Skin of body (tissue), 2 donors: Measurements from ENCODE around the gene MALSU1. TPM values are rescaled to one million over a fixed set of nuclear protein-coding genes. Genes with fewer than 3 reads are reported as not detected.

ENCODE experiments used
- DNase-seq: peaks from one replicate; lab custom pipeline; 2025; lab: John Stamatoyannopoulos, UW
- total RNA-seq: library from RNA; depleted of rRNA; stranded (reverse); fragments of >200 nt; gene quantifications from one replicate; pipeline ENCODE4 v1.2.3, GENCODE V29; 2014

The MALSU1 gene
- 41.6 TPM for total RNA-seq

DNA sequence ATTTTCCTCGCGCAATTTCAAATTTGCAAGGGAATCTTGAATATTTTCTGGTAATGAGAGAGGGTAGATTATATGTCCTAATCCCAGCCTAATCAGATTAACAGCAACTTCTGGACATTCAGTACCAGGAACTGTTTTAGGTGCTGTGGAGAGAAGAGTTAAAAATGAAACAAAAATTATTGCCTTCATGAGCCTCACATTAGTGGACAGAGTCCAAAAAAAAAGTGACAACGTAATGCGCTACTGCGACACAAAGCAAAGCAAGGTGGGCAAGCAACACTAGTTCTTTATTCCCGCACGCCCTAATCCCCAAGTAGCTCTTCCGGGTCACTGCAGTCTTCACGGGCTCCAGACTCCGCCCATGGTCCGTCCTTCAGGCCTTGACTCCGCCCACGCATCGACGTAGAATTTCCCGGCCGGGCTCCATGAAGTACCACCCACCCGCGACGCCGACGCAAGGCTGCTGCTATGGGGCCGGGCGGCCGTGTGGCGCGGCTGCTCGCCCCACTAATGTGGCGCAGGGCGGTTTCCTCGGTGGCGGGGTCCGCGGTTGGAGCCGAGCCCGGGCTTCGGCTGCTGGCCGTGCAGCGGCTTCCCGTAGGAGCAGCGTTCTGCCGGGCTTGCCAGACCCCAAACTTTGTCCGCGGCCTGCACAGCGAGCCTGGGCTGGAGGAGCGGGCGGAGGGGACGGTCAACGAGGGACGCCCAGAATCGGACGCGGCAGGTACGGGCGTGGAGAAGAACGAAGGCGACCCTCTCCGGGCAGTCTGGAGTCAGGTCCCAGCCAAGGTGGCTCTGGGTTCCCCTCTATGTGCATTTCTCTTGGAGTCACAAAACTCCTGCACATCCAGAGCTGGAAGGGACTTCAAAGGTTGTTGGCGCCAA, at the start of gene MALSU1:
TSS of gene MALSU1 (plus strand) at position 455 of the 885 bp plus-strand sequence. CDS start at position 469, 14 bp downstream.
- peak; percentile 98 for DNase-seq

DNA sequence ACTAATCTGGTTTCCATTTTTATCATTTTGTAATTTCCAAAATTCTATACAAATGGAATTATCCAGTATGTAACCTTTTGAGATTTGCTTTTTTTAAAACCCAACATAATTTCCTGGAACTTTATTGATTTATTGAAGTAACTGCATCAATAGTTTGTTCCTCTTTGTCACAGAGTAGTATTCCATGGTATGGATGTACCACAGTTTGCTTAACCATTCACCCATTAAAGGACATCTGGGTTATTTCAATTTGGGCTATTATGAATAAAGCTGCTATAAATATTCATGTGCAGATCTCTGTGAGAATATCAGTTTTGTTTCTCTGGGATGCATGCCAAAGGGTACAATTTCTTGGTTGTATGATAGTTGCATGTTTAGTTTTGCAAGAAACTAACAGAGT, 49.7 kb upstream of the MALSU1 start:
- no peak for DNase-seq

DNA sequence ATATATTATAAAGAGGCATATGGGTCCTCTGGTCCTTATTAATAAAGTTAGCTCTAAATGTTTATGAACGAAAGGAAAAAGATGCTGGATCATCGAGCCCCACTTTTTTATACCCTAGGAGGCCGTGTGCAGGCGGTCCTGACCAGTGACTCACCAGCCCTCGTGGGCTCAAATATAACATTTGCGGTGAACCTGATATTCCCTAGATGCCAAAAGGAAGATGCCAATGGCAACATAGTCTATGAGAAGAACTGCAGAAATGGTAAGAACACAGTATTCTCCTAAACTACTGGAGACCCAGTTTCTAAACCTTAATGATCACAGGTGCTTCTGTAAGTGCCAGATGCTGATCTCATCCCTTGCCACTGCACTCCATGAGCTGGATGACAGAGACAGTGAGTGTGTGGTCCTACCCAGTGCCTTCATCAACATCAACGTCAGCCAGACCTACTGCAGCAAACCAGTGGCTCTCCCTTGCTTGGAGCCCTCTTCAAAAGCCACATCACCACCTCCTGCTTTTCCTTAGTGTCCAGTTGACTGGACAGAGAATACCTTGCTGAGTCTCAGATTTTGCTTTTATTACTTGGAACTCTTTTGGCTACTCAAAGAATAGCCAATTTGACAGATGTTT, 45.0 kb upstream of the MALSU1 start:
- no peak for DNase-seq

DNA sequence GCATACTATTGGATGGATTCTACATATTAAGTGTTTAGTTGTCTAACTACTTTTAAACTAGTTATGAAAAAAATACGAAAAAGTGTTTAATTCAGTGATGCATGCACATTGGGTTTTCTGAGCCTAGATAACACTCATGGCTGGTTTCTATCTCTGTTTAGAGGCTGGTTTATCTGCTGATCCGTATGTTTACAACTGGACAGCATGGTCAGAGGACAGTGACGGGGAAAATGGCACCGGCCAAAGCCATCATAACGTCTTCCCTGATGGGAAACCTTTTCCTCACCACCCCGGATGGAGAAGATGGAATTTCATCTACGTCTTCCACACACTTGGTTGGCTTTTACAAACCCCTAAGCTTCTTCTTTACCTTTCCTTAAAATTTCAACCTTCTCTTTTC, 42.4 kb upstream of the MALSU1 start:
- DNase-seq = no peak

DNA sequence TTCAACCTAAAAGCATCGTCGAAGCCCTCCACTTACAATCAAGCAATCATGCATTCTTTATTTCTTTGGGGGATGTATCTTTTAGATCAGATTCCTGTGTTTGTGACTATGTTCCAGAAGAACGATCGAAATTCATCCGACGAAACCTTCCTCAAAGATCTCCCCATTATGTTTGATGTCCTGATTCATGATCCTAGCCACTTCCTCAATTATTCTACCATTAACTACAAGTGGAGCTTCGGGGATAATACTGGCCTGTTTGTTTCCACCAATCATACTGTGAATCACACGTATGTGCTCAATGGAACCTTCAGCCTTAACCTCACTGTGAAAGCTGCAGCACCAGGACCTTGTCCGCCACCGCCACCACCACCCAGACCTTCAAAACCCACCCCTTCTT, 38.8 kb upstream of the MALSU1 start:
- DNase-seq = no peak

DNA sequence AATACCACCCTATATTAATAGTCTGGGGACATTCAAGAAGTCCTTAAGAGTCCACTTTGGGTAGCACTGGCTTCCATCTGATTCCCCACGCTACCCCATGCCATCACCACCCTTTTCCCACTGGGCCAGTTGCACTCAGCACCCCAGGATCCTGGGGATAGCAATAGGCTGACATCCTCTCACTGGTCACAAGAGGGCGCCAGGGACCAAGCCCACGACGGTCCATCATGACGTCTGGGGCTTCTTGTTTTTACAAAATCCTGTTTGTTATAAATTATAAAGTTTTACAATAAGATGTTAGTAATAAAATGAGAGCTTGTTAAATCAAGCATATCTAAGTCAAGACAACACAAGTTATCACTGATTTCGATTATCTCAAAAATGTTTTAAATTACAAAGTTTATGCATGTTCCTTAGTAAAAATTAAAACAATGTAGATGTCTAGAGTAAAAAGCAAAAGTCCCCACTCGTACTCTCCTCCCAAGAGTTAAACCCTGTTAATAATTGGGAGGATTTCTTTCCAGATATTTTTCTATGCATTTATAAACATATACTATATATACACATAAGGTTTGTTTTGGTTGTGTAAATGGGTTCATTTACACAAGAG, 37.2 kb upstream of the MALSU1 start:
- no peak for DNase-seq

DNA sequence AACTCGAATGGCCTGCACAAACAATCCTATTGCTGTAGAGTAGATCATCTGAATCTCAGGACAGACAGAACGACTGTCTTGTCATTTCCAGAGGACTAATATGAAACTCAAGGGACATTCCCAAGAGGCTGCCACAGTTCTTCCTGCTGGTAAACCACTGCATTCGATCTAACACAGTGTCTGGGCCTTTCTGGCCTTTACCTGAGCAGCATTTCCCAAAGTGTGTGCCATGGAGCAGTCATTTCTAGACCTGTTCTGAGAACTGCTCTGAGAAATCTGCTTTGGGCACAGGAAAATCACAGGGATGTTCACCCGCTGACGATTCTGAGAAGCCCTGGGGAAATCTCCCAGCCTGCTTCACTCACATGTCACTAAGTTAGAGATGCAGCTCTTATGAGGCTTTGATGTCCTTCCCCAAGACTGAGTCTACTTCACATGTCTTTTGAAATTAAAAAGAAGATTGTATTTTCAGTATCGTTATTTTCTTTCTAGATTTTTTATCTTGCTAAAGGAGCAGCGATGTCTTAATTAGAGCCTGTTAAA, 34.2 kb upstream of the MALSU1 start:
- no peak for DNase-seq

DNA sequence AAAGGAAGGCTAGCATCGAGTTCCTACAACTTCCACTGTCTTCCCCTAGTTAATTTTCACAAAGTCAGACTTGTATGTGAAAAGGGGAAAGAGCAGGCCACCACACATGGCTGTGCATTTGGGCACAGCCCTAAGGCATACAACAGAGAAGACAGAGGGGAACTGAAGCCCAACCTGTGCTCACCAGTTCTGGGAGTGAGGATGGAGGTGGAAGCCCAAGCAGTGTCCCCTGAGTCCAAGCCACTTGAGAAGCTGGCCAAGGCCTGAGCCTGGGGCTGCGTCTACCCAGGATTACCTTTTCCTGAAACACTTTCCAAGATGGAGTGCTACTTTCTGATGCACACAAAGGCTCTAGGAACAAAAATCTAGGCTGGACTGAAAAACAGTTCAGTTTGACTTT, 32.2 kb upstream of the MALSU1 start:
- DNase-seq = no peak

DNA sequence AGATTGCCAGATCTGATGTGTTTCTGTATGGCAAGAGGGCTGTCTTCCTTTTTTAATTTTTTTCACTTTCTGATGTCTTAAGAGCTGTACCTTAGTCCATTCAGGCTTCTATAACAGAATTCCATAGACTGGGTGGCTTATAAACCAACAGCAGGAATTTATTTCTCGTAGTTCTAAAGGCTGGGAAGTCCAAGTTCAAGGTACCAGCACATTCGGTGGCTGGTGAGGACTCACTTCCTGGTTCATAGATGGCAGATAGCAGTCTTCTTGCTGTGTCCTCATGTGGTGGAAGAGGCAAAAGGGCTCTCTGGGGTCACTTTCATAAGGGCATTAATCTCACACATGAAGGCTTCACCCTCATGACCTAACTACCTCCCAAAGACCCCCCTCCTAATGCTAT, 31.8 kb upstream of the MALSU1 start:
- no peak for DNase-seq

DNA sequence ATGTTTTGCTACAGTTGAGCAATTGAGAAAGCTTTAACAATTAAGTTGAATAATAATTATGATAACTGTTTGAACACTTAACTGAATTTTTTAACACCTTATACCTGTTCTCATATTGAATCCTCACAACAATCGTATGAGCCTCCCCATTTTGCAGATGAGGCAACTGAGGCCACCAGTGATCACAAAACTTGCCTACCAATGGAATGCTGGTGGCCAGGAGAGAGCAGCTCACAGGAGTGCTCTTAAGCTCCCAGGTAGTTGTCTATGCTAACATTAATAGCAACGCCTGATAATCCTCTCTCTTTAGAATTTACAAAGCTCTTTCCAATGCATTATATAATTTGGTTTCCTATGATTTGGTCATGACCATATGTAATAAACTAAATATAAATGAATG, 31.0 kb upstream of the MALSU1 start:
- DNase-seq = no peak

DNA sequence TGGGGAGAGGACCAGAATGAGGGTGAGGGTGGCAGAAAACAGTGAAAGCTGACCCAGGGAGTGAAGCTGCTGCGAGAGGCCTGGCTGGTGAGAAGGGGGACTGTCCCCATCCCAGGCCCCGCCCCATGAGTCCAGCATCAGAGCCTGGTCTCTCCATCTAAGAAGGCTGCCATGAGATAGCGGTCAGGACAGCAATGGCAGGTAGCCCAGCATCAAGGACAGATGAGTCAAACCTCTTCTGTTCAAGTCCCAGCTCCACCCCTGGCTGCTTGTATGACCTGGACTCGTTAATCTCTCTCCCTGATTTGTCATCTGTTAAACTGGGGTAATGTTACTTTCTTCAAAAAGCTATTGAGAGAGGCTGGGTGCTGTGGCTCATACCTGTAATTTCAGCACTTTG, 30.4 kb upstream of the MALSU1 start:
- no peak for DNase-seq

DNA sequence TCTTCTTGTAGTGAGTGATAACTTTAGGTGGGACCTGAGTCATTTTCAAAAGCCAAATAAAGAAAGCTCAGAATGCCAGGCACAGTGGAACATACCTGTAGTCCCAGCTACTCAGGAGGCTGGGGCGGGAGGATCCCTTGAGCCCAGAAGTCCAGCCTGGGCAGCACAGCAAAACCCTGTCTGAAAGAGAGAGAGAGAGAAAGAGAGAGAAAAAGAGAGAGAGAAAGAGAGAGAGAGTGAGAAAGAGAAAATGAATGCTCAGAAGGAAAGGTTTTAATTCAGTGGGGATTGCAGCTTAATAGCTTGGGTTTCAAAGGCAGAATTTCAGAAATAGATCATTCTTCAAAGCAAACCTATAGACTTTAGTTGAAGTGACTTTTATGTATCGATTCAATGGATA, 26.9 kb upstream of the MALSU1 start:
- no peak for DNase-seq

DNA sequence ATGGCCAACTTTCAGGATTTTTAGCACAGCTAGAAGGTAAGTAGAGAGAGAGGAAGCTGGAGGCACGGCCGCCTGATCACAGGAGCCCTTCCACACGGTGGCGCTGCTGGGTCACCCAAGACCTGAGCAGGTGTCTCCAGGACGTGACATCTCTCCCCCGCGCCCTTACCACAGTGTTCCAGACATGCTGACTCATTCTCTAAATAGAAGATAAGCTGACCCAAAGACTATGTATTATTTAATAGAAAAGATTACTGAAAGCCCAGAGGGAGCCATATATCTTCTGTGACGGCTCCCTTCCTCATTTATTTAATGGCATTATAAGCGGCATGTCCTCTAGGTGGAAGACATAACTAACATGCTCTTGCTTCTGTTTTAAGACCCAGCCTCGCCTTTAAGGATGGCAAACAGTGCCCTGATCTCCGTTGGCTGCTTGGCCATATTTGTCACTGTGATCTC, 26.0 kb upstream of the MALSU1 start:
- DNase-seq = peak; percentile 17

DNA sequence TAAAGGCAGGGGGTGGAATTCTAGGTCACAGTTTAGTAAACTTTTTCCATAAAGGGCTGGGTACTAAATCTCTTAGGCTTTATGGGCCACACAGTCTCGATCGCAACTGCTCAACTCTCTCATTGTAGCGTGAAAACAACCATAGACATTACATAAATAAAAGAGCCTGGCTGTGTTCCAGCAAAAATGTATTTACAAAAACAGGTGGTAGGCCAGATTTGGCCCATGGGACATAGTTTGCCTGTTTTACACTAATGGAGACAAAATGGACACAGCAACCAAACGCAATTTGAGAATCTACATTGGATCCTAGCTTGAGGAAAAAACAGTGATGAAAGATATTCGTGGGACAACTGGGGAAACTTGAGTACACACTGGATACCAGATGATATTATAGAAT, 23.2 kb upstream of the MALSU1 start:
- no peak for DNase-seq

DNA sequence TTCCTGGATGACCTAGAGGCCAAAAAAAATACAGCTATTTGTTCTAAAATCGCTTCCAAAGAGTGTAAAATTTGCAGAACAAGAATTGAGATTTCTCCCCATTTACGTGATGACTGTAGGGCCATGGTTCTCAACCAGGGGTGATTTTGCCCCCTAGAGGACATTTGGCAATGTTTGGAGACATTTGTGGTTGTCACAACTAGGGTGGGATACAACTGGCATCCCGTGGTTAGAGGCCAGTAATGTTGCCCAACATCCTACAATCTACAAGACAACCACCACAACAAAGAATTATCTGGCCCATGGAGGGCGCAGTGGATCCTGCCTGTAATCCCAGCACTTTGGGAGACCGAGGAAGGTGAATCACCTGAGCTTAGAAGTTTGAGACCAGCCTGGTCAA, 22.8 kb upstream of the MALSU1 start:
- no peak for DNase-seq

DNA sequence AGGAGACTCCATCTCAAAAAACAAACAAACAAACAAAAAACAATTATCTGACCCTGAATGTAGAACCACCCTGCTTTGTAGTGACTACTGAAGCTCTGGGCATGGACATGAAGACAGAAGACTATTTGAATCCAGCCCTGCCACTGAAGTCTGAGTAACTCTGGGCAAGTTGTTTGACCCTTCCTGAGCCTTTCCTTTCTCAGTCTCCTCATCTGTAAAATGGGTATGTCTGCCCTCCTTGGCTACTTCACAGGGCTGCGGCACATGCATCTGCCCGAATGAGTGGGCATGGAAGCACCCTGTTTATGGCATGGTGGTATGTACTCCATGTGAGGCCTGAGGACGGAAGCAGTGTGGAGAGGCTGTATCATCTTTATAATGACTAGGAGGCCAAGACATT, 22.2 kb upstream of the MALSU1 start:
- no peak for DNase-seq

DNA sequence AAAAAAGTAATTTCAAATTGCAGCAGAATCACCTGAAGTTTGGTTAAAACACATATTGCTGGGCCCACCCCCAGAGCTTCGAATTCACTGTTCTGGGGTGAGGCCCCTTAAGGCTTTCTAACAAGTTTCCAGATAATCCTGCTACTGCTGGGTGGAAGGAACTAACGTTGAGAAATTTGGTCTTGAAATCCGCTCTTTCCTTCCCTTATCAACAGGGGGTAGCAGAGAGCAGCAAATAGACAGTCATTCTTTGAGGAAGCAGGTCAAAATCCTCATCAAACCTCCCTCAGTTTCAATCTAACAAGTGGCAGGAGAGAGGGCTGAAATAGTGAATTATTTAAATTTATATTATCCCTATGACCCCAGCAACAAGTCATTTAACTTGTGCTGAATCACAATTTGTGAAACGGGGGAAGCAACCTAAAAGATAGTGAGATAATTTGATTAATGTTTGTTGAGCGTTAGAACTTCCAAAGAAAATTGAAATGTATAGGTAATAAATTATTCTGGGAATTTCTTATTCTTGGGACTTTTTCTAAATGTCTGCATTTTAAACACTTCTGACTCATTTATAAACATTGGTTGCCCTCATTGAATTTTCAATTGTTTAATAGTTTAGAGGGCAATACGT, 21.7 kb upstream of the MALSU1 start:
- DNase-seq = peak; percentile 35

DNA sequence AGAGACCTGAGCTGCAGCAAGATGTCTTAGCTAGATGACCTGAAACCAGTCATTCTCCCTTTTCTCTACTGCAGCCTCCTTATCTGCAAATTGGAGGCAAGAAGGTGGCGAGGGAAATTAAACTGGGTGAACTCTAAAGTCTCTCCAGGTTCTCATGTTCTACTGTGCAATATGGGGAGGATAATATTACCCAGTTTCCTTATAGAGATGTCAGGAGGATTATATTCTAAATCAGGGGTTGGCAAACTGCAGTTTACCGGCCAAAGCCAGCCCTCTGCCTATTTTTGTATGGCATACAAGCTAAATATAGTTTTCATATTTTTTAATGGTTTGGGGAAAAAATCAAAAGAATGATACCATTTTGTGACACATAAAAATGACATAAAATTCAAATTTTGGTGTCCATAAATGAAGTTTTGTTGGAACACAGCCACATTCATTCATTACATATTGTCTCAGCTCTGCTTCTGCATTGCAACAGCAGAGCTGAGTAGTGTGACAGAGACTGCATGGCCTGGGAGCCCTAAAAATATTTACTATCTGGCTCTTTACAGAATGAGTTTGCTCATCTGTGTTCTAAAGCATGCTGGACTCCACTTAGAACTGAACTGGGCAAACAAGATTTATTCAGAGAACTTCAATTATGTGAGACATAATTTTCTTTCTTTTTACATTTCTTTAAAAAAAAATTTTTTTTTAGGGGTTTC, 19.2 kb upstream of the MALSU1 start:
- no peak for DNase-seq

DNA sequence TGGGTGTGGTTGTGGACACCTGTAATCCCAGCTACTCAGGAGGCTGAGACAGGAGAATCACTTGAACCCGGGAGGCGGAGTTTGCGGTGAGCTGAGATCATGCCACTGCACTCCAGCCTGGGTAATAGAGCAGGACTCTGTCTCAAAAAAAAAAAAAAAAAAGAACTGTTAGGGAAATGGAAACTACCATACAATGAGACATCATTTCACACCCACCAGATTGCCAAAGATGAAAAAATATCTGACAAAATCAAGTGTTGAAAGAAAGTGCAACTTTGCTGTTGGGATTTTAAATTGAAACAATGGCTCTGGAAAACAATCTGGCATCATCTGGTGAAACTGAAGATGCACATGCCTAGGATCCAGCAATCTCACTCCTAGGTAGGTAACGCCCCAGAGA, 16.1 kb upstream of the MALSU1 start:
- DNase-seq = no peak

DNA sequence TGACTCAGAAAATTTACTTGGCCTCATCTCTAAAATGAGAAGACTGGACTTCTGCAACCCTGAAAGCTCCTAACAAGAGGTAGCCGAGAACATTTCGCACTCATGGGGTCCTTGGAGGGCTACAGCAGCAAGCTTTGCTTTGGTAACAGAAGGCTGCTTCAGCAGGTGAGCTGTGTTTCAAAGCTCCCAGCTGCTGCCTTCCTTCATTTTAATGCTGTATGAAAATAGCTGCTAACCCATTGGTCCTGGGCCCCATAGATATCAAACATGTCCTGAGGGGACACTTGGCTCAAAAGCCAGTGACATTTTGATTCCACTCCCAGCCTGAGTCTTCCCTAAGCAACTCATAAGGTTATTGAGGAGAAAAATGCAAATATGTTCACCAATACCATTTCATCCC, 14.3 kb upstream of the MALSU1 start:
- DNase-seq = no peak
